Esophagus muscularis mucosa (tissue), 4 donors: ENCODE data around the gene WASF2. TPM values are rescaled to one million over a fixed set of nuclear protein-coding genes. Genes with fewer than 3 reads are reported as not detected.
A peak's percentile ranks its signal among the peaks of the same experiment; 100 is the strongest.
"Not testable (repeated sequence)": the region's sequence is repeated elsewhere in the genome, so short reads cannot be mapped to it uniquely, and the experiment has no call there.

Experiments
- DNase-seq: peaks from one replicate; pipeline ENCODE4 v3.0.0-alpha.2; 2017; ENCODE audit errors: extremely low spot score
- H3K27ac ChIP-seq, 4 donors: fragments of 200-600 bp; sonication (generic); replicated peaks in 1 of 4; 1 replicate in 3 of 4; 2 replicates in 1 of 4; pipeline ENCODE4 v1.5.1; 2016 to 2019; ENCODE audit warnings: mild to moderate bottlenecking in 1 of 4
- H3K27me3 ChIP-seq, 4 donors: fragments of 200-600 bp; sonication (generic); one replicate each; pipeline versions ENCODE4 v1.5.1 to v1.6.0; 2016 to 2019
- H3K36me3 ChIP-seq, 4 donors: fragments of 200-600 bp; sonication (generic); one replicate each; pipeline ENCODE4 v1.5.1; 2016 to 2019
- H3K4me1 ChIP-seq, 4 donors: fragments of 200-600 bp; sonication (generic); one replicate each; pipeline ENCODE4 v1.5.1; 2016 to 2019
- H3K4me3 ChIP-seq, 4 donors: fragments of 200-600 bp; sonication (generic); 1 replicate in 2 of 4; 2 replicates in 2 of 4; pipeline ENCODE4 v1.5.1; 2016 to 2019; ENCODE audit warnings: mild to moderate bottlenecking in 4 of 4, moderate library complexity in 1 of 4
- H3K9me3 ChIP-seq, 4 donors: fragments of 200-600 bp; sonication (generic); 1 replicate in 3 of 4; 2 replicates in 1 of 4; pipeline ENCODE4 v1.5.1; 2016 to 2019
- EP300 ChIP-seq: sonication (generic); formaldehyde crosslinking; IDR thresholded peaks from one replicate; pipeline ENCODE4 v1.6.1; 2017; ENCODE audit warnings: antibody characterized with exemption
- POLR2A ChIP-seq: fragments of 450-650 bp; IDR thresholded peaks from one replicate; pipeline ENCODE4 v1.6.1; 2017; ENCODE audit warnings: antibody characterized with exemption, moderate library complexity, mild to moderate bottlenecking, low read depth
- POLR2AphosphoS5 ChIP-seq, 2 donors: sonication (generic); formaldehyde crosslinking; IDR thresholded peaks; one replicate each; pipeline ENCODE4 v1.6.1; 2017; ENCODE audit warnings: antibody characterized with exemption in 2 of 2
- WGBS: methylation state at CpG from one replicate; pipeline ENCODE4 v1.1.5; 2018; 5-methylcytosine and 5-hydroxymethylcytosine counted together
- intact Hi-C: fragments of 100-400 bp; cut with DNase I; formaldehyde crosslinking; loops from one replicate; pipeline ENCODE4 v1.15.1; 2023
- total RNA-seq, 4 donors: library from RNA; depleted of rRNA; stranded (reverse); fragments of >200 nt; gene quantifications; one replicate each; pipeline versions ENCODE4 v1.1.0 to v1.2.1, GENCODE V29; 2016
- TF ChIP-seq, protein P1 (sequence below), 3 experiments: fragments of 200-600 bp in 2 of 3; fragments of 450-650 bp in 1 of 3; sonication (generic) in 2 of 3; IDR thresholded peaks; one replicate each; pipeline ENCODE4 v1.5.1; 2017 to 2019; ENCODE audit warnings: antibody characterized with exemption in 3 of 3, mild to moderate bottlenecking in 2 of 3, moderate library complexity in 1 of 3

The WASF2 gene
- total RNA-seq, 4 donors from 2014 or later, result 78.5 to 141 (median 101) TPM

- Histone ChIP-seq H3K4me1 (peaks cover 41 to 46% (median 42%) of the 10 kb centered on the region in 4 donors), H3K4me3 (no peak overlapping the region), H3K9me3 (no peaks in the 10 kb centered on the region), H3K36me3 (peaks cover 48 to 73% (median 71%) of the 10 kb centered on the region in 4 donors), H3K27ac (no peak overlapping the region), H3K27me3 (no peaks in the 10 kb centered on the region)
- TF ChIP-seq POLR2AphosphoS5 (IDR thresholded peaks at IDR 0.05) (no peak), POLR2A (no peak), EP300 (no peak)
- TF ChIP-seq, protein P1, sequence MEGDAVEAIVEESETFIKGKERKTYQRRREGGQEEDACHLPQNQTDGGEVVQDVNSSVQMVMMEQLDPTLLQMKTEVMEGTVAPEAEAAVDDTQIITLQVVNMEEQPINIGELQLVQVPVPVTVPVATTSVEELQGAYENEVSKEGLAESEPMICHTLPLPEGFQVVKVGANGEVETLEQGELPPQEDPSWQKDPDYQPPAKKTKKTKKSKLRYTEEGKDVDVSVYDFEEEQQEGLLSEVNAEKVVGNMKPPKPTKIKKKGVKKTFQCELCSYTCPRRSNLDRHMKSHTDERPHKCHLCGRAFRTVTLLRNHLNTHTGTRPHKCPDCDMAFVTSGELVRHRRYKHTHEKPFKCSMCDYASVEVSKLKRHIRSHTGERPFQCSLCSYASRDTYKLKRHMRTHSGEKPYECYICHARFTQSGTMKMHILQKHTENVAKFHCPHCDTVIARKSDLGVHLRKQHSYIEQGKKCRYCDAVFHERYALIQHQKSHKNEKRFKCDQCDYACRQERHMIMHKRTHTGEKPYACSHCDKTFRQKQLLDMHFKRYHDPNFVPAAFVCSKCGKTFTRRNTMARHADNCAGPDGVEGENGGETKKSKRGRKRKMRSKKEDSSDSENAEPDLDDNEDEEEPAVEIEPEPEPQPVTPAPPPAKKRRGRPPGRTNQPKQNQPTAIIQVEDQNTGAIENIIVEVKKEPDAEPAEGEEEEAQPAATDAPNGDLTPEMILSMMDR (IDR thresholded peaks at IDR 0.05), result no peak
- intact Hi-C loops, result no loop called here
- DNase-seq, result no peak
- 91% methylated on average over 9 of the region's 9 CpGs for WGBS
These were observed 81.8 kb downstream of the WASF2 start for GRCh38 chr1:27408151-27408550.

DNA sequence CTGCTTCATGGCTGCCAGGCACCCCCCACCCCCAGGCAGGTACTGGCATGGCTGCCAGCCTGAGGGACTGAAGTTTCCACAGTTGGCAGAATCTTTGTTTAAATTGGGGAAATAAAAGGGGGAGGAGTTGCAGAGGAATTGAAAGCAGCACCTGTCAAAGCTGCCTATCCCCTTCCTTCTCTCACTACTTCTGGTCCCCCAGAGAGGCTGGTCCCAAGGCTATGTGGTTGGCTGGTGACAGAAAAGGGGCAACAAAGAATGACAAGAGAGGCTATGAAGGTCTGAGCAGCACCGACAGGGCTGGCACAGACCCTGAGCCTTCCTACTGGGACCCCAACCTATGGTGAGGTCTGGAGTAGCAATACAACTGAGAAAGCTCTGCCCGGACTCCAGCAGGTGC lies 83.2 kb downstream of the WASF2 start:
- intact Hi-C loops, DNase-seq, H3K9me3 ChIP-seq, H3K27me3 ChIP-seq, H3K4me3 ChIP-seq: not testable (repeated sequence)
- Histone ChIP-seq H3K36me3 (peaks cover 34 to 60% (median 57%) of the 10 kb centered on the region in 4 donors), H3K27ac (peak overlapping the region; percentile 73 to 79 (median 76)), H3K4me1 (peaks cover 52 to 56% (median 52%) of the 10 kb centered on the region in 4 donors)
- WGBS, result 68% methylated on average over 2 of the region's 2 CpGs

- intact Hi-C loops, result no loop called here
- no peak for DNase-seq
- Histone ChIP-seq H3K9me3 (no peaks in the 10 kb centered on the region), H3K27ac (peak overlapping the region; percentile 73 to 79 (median 76)), H3K36me3 (peaks cover 31 to 55% (median 53%) of the 10 kb centered on the region in 4 donors), H3K27me3 (no peaks in the 10 kb centered on the region), H3K4me1 (peaks cover 56 to 61% (median 57%) of the 10 kb centered on the region in 4 donors), H3K4me3 (no peak overlapping the region)
- WGBS, result 56% methylated on average over 4 of the region's 4 CpGs
- TF ChIP-seq POLR2A (no peak), POLR2AphosphoS5 (IDR thresholded peaks at IDR 0.05) (peak in 1 of 2 donors; percentile 18)
These were observed 83.6 kb downstream of the WASF2 start for GRCh38 chr1:27406362-27406680.

- TF ChIP-seq, protein P1 (IDR thresholded peaks at IDR 0.05), result peak; percentile 14 to 26 (median 16)
- H3K9me3 ChIP-seq, H3K27me3 ChIP-seq, intact Hi-C loops, H3K4me3 ChIP-seq, DNase-seq: not testable (repeated sequence)
- 52% methylated on average over 6 of the region's 18 CpGs for WGBS
- H3K36me3 ChIP-seq, result peaks cover 25 to 50% (median 47%) of the 10 kb centered on the region in 4 donors
- H3K4me1 ChIP-seq, result peaks cover 60 to 66% (median 62%) of the 10 kb centered on the region in 4 donors
- peak overlapping the region; percentile 73 to 79 (median 76) for H3K27ac ChIP-seq
These were observed 84.2 kb downstream of the WASF2 start for GRCh38 chr1:27405598-27406361.

GRCh38 chr1:27405074-27405473 lies 84.9 kb downstream of the WASF2 start:
- H3K27me3 ChIP-seq, result no peaks in the 10 kb centered on the region
- H3K36me3 ChIP-seq, result peaks cover 18 to 43% (median 40%) of the 10 kb centered on the region in 4 donors
- H3K4me1 ChIP-seq, result peaks cover 64 to 73% (median 68%) of the 10 kb centered on the region in 4 donors
- H3K4me3 ChIP-seq, result no peak overlapping the region
- 56% methylated on average over 13 of the region's 13 CpGs for WGBS
- intact Hi-C loops, result no loop called here
- peak overlapping the region; percentile 73 to 79 (median 76) for H3K27ac ChIP-seq
- no peaks in the 10 kb centered on the region for H3K9me3 ChIP-seq
- TF ChIP-seq POLR2AphosphoS5 (IDR thresholded peaks at IDR 0.05), result peak in 1 of 2 donors; percentile 23
- TF ChIP-seq, protein P1 (IDR thresholded peaks at IDR 0.05), result no peak
- no peak for DNase-seq
